HEK293 (cell line): ENCODE data around the gene JAKMIP1.

Experiments used
- CTCF ChIA-PET: fragments of 350-600 bp; formaldehyde crosslinking; extraction: SDS; loops from one replicate; lab custom pipeline; 2021; ENCODE audit warnings: antibody characterized with exemption; lab: Yijun Ruan, JAX
- POLR2A ChIA-PET: fragments of 300-600 bp; formaldehyde crosslinking; extraction: SDS; loops from one replicate; lab custom pipeline; 2020; ENCODE audit warnings: antibody characterized with exemption, inconsistent platforms; lab: Yijun Ruan, JAX
- H3K27ac ChIP-seq: fragments of 200-500 bp; sonication (Bioruptor generic); 2 replicates; pipeline ENCODE4 v1.5.1; 2014; ENCODE audit warnings: low read depth, low read length, control low read depth, inconsistent platforms; ENCODE audit errors: extremely low read depth
- H3K36me3 ChIP-seq, 2 experiments: fragments of 200-500 bp in 1 of 2; sonication (Bioruptor generic) in 1 of 2; 1 replicate in 1 of 2; 2 replicates in 1 of 2; pipeline ENCODE4 v1.5.1; 2014 to 2017; ENCODE audit warnings: inconsistent platforms in 2 of 2, low read length in 2 of 2; ENCODE audit not compliant: control insufficient read depth in 2 of 2, insufficient read depth in 1 of 2
- H3K4me1 ChIP-seq: fragments of 200-500 bp; sonication (Bioruptor generic); 2 replicates; pipeline ENCODE4 v1.5.1; 2014; ENCODE audit warnings: mild to moderate bottlenecking, low read length, inconsistent platforms; ENCODE audit not compliant: control insufficient read depth, insufficient read depth
- H3K4me3 ChIP-seq: 2 replicates; pipeline ENCODE4 v1.5.1; 2011; ENCODE audit warnings: low read depth, mild to moderate bottlenecking, control low read depth, low read length, moderate library complexity
- H3K9me3 ChIP-seq: fragments of 200-500 bp; sonication (Bioruptor generic); 2 replicates; pipeline ENCODE4 v1.5.1; 2014; ENCODE audit warnings: low read depth, low read length, inconsistent platforms; ENCODE audit not compliant: control insufficient read depth, insufficient read depth
- SCRT1 ChIP-seq: fragments of 450-650 bp; formaldehyde crosslinking; IDR thresholded peaks from 2 replicates; pipeline ENCODE4 v1.5.1; 2016; ENCODE audit warnings: missing biosample characterization, missing genetic modification characterization, borderline replicate concordance
- YY1 ChIP-seq: fragments of 450-650 bp; formaldehyde crosslinking; IDR thresholded peaks from 2 replicates; pipeline ENCODE4 v1.5.1; 2018; ENCODE audit warnings: missing biosample characterization, missing genetic modification characterization
- ZBTB1 ChIP-seq: fragments of 450-650 bp; formaldehyde crosslinking; IDR thresholded peaks from 2 replicates; pipeline ENCODE4 v1.5.1; 2016; ENCODE audit warnings: missing biosample characterization, missing genetic modification characterization
- ZFP41 ChIP-seq: fragments of 450-650 bp; formaldehyde crosslinking; IDR thresholded peaks from 2 replicates; pipeline ENCODE4 v1.5.1; 2016; ENCODE audit warnings: missing biosample characterization, missing genetic modification characterization, borderline replicate concordance
- ZNF10 ChIP-seq: fragments of 450-650 bp; formaldehyde crosslinking; IDR thresholded peaks from 2 replicates; pipeline ENCODE4 v1.5.1; 2017; ENCODE audit warnings: missing biosample characterization, missing genetic modification characterization
- ZNF114 ChIP-seq: fragments of 450-650 bp; formaldehyde crosslinking; IDR thresholded peaks from 2 replicates; pipeline ENCODE4 v1.5.0; 2017; ENCODE audit warnings: missing biosample characterization, missing genetic modification characterization
- ZNF133 ChIP-seq: fragments of 450-650 bp; formaldehyde crosslinking; IDR thresholded peaks from 2 replicates; pipeline ENCODE4 v1.5.1; 2016; ENCODE audit warnings: missing biosample characterization, missing genetic modification characterization
- ZNF19 ChIP-seq: fragments of 450-650 bp; formaldehyde crosslinking; IDR thresholded peaks from 2 replicates; pipeline ENCODE4; 2016; ENCODE audit warnings: missing biosample characterization, missing genetic modification characterization, low read depth
- ZNF280D ChIP-seq: fragments of 450-650 bp; formaldehyde crosslinking; IDR thresholded peaks from 2 replicates; pipeline ENCODE4 v1.5.1; 2016; ENCODE audit warnings: missing biosample characterization, missing genetic modification characterization
- ZNF362 ChIP-seq: fragments of 450-650 bp; formaldehyde crosslinking; IDR thresholded peaks from 2 replicates; pipeline ENCODE4 v1.5.1; 2016; ENCODE audit warnings: missing biosample characterization, missing genetic modification characterization
- ZNF391 ChIP-seq: fragments of 450-650 bp; formaldehyde crosslinking; IDR thresholded peaks from 2 replicates; pipeline ENCODE4 v1.5.1; 2016; ENCODE audit warnings: low read depth, missing biosample characterization, missing genetic modification characterization, borderline replicate concordance
- ZNF530 ChIP-seq: fragments of 450-650 bp; formaldehyde crosslinking; IDR thresholded peaks from 2 replicates; pipeline ENCODE4 v1.5.1; 2016; ENCODE audit warnings: low read depth, missing biosample characterization, missing genetic modification characterization
- ZNF548 ChIP-seq: fragments of 450-650 bp; formaldehyde crosslinking; IDR thresholded peaks from 2 replicates; pipeline ENCODE4 v1.5.1; 2016; ENCODE audit warnings: missing biosample characterization, missing genetic modification characterization
- ZNF560 ChIP-seq: fragments of 450-650 bp; formaldehyde crosslinking; IDR thresholded peaks from 2 replicates; pipeline ENCODE4 v1.5.1; 2017; ENCODE audit warnings: missing biosample characterization, missing genetic modification characterization, borderline replicate concordance
- ZNF596 ChIP-seq: fragments of 450-650 bp; IDR thresholded peaks from 2 replicates; pipeline ENCODE4 v1.5.0; 2018; ENCODE audit warnings: missing biosample characterization, mild to moderate bottlenecking, missing genetic modification characterization, moderate library complexity
- ZNF670 ChIP-seq: fragments of 450-650 bp; formaldehyde crosslinking; IDR thresholded peaks from 2 replicates; pipeline ENCODE4 v1.5.1; 2016; ENCODE audit warnings: missing biosample characterization, missing genetic modification characterization, low read depth
- ZNF677 ChIP-seq: fragments of 450-650 bp; IDR thresholded peaks from 2 replicates; pipeline ENCODE4 v1.5.0; 2018; ENCODE audit warnings: missing biosample characterization, mild to moderate bottlenecking, missing genetic modification characterization, moderate library complexity
- ZNF707 ChIP-seq: fragments of 450-650 bp; formaldehyde crosslinking; IDR thresholded peaks from 2 replicates; pipeline ENCODE4 v1.5.1; 2016; ENCODE audit warnings: missing biosample characterization, missing genetic modification characterization
- ZNF747 ChIP-seq: fragments of 450-650 bp; formaldehyde crosslinking; IDR thresholded peaks from 2 replicates; pipeline ENCODE4 v1.5.1; 2016; ENCODE audit warnings: missing biosample characterization, missing genetic modification characterization
- ZNF791 ChIP-seq: fragments of 450-650 bp; formaldehyde crosslinking; IDR thresholded peaks from 2 replicates; pipeline ENCODE4 v1.5.1; 2016; ENCODE audit warnings: missing biosample characterization, missing genetic modification characterization
- ZNF830 ChIP-seq: fragments of 450-650 bp; IDR thresholded peaks from 2 replicates; pipeline ENCODE4 v1.5.0; 2018; ENCODE audit warnings: missing biosample characterization, missing genetic modification characterization, low read depth, mild to moderate bottlenecking, moderate library complexity
- TF ChIP-seq, protein P1 (sequence below): fragments of 450-650 bp; formaldehyde crosslinking; IDR thresholded peaks from 2 replicates; pipeline ENCODE4 v1.5.1; 2017; ENCODE audit warnings: missing biosample characterization, missing genetic modification characterization
- TF ChIP-seq, protein P2 (sequence below): fragments of 450-650 bp; formaldehyde crosslinking; IDR thresholded peaks from 2 replicates; pipeline ENCODE4 v1.5.1; 2016; ENCODE audit warnings: missing biosample characterization, missing genetic modification characterization
- TF ChIP-seq, protein P3 (sequence below): fragments of 450-650 bp; formaldehyde crosslinking; IDR thresholded peaks from 2 replicates; pipeline ENCODE4 v1.5.1; 2016; ENCODE audit warnings: missing biosample characterization, missing genetic modification characterization

The JAKMIP1 gene

DNA sequence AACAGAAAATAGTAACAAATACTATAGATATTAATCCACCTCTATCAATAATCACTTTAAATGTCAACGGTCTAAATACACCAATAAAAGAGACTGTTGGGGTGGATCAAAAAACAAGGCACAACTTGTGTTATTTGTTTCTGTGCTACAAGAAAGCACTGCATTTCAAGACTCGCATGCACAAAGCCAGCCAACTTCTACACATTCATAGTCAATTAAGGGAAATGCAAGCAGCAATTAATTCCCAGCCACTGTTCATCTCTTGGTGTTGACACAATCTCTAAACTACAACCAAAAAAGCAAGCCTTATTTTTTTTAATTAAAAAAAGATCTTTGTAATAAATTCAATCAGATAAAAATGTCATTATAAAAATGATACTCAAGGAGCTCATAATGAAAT lies 67.6 kb downstream of the JAKMIP1 start (continued):
- no peak for TF ChIP-seq ZNF280D (tag by site-specific recombination)

DNA sequence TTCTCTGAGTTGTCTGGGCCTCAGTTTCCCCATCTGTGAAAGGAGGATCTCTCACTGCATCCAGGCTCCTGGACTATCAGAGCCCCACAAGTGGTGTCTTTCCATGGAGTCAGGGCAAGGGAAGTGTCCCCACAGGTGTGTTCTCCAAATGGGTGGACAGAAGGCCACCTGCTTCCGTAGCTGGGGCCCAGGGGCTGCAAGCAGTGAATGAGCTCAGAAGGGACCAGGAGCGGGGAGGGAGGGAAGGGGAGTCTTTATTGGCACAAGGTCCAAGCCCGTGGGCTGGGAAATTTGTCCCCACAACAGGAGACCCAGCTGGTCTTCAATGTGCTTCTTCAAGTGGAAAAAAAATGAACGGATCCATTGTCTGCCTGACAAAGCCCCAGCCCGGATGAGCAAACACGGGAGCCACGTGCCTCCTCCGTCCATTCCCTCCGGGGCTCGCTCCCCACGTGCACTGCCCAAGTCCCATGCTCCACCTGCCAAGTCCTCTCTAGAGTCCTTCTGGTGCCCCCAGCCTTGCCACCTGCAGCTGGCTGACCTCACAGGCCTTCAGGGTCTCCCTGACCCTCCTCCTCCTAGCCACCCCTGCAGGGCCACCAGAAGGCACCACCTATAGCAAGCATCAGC lies 72.0 kb downstream of the JAKMIP1 start:
- no peaks in the 10 kb centered on the region for H3K36me3 ChIP-seq
- TF ChIP-seq ZFP41 (tag by site-specific recombination) (no peak), ZBTB1 (tag by site-specific recombination) (no peak), ZNF707 (tag by site-specific recombination) (no peak), ZNF10 (tag by site-specific recombination) (no peak), SCRT1 (tag by site-specific recombination) (no peak), ZNF596 (tag by site-specific recombination) (no peak), YY1 (tag by site-specific recombination) (no peak), ZNF548 (tag by site-specific recombination) (no peak), ZNF747 (tag by site-specific recombination) (no peak), ZNF19 (tag by site-specific recombination) (no peak), ZNF114 (tag by site-specific recombination) (no peak)
- TF ChIP-seq, protein P1, sequence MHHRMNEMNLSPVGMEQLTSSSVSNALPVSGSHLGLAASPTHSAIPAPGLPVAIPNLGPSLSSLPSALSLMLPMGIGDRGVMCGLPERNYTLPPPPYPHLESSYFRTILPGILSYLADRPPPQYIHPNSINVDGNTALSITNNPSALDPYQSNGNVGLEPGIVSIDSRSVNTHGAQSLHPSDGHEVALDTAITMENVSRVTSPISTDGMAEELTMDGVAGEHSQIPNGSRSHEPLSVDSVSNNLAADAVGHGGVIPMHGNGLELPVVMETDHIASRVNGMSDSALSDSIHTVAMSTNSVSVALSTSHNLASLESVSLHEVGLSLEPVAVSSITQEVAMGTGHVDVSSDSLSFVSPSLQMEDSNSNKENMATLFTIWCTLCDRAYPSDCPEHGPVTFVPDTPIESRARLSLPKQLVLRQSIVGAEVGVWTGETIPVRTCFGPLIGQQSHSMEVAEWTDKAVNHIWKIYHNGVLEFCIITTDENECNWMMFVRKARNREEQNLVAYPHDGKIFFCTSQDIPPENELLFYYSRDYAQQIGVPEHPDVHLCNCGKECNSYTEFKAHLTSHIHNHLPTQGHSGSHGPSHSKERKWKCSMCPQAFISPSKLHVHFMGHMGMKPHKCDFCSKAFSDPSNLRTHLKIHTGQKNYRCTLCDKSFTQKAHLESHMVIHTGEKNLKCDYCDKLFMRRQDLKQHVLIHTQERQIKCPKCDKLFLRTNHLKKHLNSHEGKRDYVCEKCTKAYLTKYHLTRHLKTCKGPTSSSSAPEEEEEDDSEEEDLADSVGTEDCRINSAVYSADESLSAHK = no peak
- TF ChIP-seq, protein P2, sequence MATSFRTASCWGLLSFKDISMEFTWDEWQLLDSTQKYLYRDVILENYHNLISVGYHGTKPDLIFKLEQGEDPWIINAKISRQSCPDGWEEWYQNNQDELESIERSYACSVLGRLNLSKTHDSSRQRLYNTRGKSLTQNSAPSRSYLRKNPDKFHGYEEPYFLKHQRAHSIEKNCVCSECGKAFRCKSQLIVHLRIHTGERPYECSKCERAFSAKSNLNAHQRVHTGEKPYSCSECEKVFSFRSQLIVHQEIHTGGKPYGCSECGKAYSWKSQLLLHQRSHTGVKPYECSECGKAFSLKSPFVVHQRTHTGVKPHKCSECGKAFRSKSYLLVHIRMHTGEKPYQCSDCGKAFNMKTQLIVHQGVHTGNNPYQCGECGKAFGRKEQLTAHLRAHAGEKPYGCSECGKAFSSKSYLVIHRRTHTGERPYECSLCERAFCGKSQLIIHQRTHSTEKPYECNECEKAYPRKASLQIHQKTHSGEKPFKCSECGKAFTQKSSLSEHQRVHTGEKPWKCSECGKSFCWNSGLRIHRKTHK (tag by site-specific recombination) = no peak
- ChIA-PET CTCF (no interaction called here), POLR2A (no interaction called here)
- no peaks in the 10 kb centered on the region for H3K9me3 ChIP-seq
- H3K4me3 ChIP-seq = no peak overlapping the region
- H3K4me1 ChIP-seq = no peaks in the 10 kb centered on the region
- no peak overlapping the region for H3K27ac ChIP-seq

- no peaks in the 10 kb centered on the region for H3K36me3 ChIP-seq
- H3K27ac ChIP-seq = no peak overlapping the region
- no peak overlapping the region for H3K4me3 ChIP-seq
- POLR2A ChIA-PET = no interaction called here
- H3K9me3 ChIP-seq = no peaks in the 10 kb centered on the region
- CTCF ChIA-PET = no interaction called here
- H3K4me1 ChIP-seq = no peaks in the 10 kb centered on the region
- TF ChIP-seq ZNF560 (tag by site-specific recombination) (no peak), ZNF133 (tag by site-specific recombination) (no peak), ZNF830 (tag by site-specific recombination) (no peak), ZNF677 (tag by site-specific recombination) (no peak), ZNF670 (tag by site-specific recombination) (no peak), ZNF791 (tag by site-specific recombination) (no peak), ZNF530 (no peak), ZNF362 (tag by site-specific recombination) (no peak), ZNF391 (no peak)
- TF ChIP-seq, protein P3, sequence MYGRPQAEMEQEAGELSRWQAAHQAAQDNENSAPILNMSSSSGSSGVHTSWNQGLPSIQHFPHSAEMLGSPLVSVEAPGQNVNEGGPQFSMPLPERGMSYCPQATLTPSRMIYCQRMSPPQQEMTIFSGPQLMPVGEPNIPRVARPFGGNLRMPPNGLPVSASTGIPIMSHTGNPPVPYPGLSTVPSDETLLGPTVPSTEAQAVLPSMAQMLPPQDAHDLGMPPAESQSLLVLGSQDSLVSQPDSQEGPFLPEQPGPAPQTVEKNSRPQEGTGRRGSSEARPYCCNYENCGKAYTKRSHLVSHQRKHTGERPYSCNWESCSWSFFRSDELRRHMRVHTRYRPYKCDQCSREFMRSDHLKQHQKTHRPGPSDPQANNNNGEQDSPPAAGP (tag by site-specific recombination) = no peak
Measured at GRCh38 chr4:6126971-6127745, 73.2 kb downstream of the JAKMIP1 start.
